ENCODE results near the gene DUS1L.
A peak's percentile ranks its signal among the peaks of the same experiment; 100 is the strongest.

Gene DUS1L

DNA sequence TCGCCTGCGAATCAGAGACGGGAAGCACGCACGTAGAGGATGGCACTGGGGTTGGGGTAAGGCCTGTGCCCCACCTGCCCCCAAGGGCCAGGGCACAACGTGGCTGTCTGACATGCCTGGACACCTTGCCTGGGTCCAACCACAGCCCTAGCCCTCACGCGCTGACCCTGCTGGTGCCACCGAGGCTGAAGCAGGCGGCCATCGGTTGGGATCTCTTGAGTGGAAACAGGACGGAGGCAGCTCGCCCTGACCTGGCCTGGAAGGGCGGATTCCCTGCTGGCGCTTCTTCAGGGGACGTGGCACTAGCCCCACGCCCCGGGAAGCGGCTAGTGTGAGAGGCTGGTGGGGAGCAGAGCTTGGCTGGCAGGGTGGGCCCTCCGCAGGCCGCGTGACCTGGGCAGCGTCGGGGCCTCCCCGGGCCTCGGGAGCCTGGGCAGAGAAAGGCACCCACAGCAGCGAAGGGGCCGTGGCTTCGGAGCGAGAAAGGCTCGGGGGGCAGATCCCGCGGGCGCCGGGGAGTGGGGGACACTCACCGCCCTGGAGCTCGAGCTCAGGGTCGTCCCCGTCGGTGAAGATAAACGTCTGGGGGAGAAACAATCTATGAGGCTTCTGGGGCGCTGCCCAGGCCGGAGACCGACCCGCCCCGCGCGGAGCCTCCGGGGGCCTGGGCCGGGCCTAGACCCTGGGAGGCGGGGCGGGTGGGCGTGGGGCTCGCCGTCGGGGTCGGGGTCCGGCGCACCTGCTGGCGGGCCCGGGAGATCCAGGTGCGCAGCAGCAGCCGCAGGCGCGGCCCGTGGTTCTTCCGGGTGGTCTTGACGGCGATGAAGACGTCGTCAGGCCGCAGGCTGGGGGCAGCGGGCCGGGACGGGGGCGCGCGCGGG is 14.6 kb downstream of the DUS1L start:
- peaks cover 6% of the 10 kb centered on the region for H3K36me3 ChIP-seq (ENCODE audit: control insufficient read depth, insufficient read depth, low read length)
- H3K27ac ChIP-seq (ENCODE audit: low read depth, low read length): no peak overlapping the region
- H3K27me3 ChIP-seq (ENCODE audit: insufficient read depth, low read length, poor library complexity): no peaks in the 10 kb centered on the region
- no peak overlapping the region for H2BK5ac ChIP-seq (ENCODE audit: low read length)
- no peak overlapping the region for H2BK15ac ChIP-seq (replicated peaks; ENCODE audit: low read depth)
- H3K4ac ChIP-seq (ENCODE audit: low read depth, low read length): no peak overlapping the region
- H3K23ac ChIP-seq (ENCODE audit: low read length): peak overlapping the region; percentile 89
- H3K18ac ChIP-seq (ENCODE audit: low read length): no peak overlapping the region
- H3K9ac ChIP-seq (ENCODE audit: low read length): peak overlapping the region; percentile 73
- H2BK120ac ChIP-seq (ENCODE audit: low read depth, low read length): no peak overlapping the region
- peaks cover 7% of the 10 kb centered on the region for H3K79me2 ChIP-seq (ENCODE audit: control insufficient read depth, insufficient read depth, low read length)
- H3K4me3 ChIP-seq (ENCODE audit: low read length): peak overlapping the region; percentile 28
- DNase-seq: no peak
- peak overlapping the region; percentile 46 for H3K4me2 ChIP-seq (ENCODE audit: low read length)
- peaks cover 3% of the 10 kb centered on the region for H3K79me1 ChIP-seq (ENCODE audit: low read length)
- no peak overlapping the region for H4K8ac ChIP-seq (ENCODE audit: low read depth, low read length)
- H3K4me1 ChIP-seq (ENCODE audit: control insufficient read depth, low read depth, low read length): no peaks in the 10 kb centered on the region
- WGBS (ENCODE audit: extremely low coverage, insufficient coverage, low lambda C conversion rate): no CpG with 5 or more reads among the region's 79 CpGs
- H3K56ac ChIP-seq (ENCODE audit: low read length): peak overlapping the region; percentile 86
- peak overlapping the region; percentile 82 for H2AK5ac ChIP-seq (ENCODE audit: low read length)
- H4K5ac ChIP-seq (ENCODE audit: low read length): no peak overlapping the region

DNA sequence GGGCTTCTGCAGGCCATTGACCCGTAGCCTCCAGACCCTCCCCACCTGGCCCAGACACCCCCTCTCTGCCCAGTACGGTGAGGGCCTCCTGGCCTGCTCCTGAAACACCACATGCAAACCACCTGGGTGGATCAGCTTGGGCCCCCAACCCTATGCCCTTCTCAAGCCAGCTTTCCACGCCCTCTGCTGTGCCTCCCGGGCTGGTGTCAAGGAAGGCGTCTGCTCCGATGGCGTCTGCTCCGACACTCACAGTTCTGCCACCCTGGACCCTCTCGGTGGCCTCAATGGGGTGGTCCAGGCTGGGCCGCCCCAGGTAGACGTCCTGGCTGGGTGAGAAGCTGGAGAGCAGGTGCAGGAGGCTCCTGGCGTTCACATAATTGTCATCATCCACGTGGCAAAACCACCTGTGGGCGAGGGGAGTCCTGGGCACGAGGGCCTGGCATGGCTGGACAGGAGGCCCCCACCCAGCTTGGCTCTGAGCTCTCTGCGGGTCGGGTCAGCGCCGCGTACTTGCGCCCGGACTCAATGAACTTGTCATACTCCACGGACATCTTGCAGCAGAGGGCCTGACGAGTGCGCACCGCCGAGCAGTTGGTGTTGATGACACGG is 15.3 kb downstream of the DUS1L start:
- H3K4me3 ChIP-seq (ENCODE audit: low read length): no peak overlapping the region
- no CpG with 5 or more reads among the region's 28 CpGs for WGBS (ENCODE audit: extremely low coverage, insufficient coverage, low lambda C conversion rate)
- H3K36me3 ChIP-seq (ENCODE audit: control insufficient read depth, insufficient read depth, low read length): peaks cover 5% of the 10 kb centered on the region
- H3K27me3 ChIP-seq (ENCODE audit: insufficient read depth, low read length, poor library complexity): no peaks in the 10 kb centered on the region
- H3K27ac ChIP-seq (ENCODE audit: low read depth, low read length): no peak overlapping the region
- H2BK5ac ChIP-seq (ENCODE audit: low read length): no peak overlapping the region
- no peak overlapping the region for H3K18ac ChIP-seq (ENCODE audit: low read length)
- H3K4ac ChIP-seq (ENCODE audit: low read depth, low read length): no peak overlapping the region
- no peak overlapping the region for H2BK120ac ChIP-seq (ENCODE audit: low read depth, low read length)
- DNase-seq: no peak
- no peak overlapping the region for H3K4me2 ChIP-seq (ENCODE audit: low read length)
- no peak overlapping the region for H2AK5ac ChIP-seq (ENCODE audit: low read length)
- peak overlapping the region; percentile 73 for H3K9ac ChIP-seq (ENCODE audit: low read length)
- H4K5ac ChIP-seq (ENCODE audit: low read length): no peak overlapping the region
- H3K79me2 ChIP-seq (ENCODE audit: control insufficient read depth, insufficient read depth, low read length): peaks cover 7% of the 10 kb centered on the region
- H3K4me1 ChIP-seq (ENCODE audit: control insufficient read depth, low read depth, low read length): no peaks in the 10 kb centered on the region
- no peak overlapping the region for H3K23ac ChIP-seq (ENCODE audit: low read length)
- H3K56ac ChIP-seq (ENCODE audit: low read length): peak overlapping the region; percentile 86
- H3K79me1 ChIP-seq (ENCODE audit: low read length): peaks cover 3% of the 10 kb centered on the region
- H4K8ac ChIP-seq (ENCODE audit: low read depth, low read length): no peak overlapping the region
- H2BK15ac ChIP-seq (replicated peaks; ENCODE audit: low read depth): no peak overlapping the region

DNA sequence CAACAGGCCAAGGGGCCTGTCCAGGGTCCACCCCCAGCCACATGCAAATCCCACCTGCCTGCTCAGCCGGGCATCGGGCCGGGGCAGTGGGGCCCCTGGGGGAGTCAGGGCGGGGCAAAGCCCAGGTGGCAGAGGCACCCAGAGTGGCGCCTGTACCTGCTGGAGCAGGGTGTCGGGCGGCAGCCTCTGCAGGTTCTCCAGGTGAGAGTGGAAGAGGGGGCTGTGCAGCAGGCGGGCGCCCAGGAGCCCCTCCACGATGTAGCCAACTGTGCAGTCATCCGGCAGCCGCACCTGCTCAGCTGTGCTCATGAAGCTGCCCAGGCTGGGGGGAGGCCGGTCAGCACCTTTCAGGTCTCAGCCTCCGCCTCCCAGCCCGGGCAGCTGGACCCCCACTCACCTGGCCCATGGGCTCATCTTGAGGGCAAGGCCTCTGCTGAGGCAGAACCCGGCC is 16.1 kb downstream of the DUS1L start:
- H3K4me3 ChIP-seq (ENCODE audit: low read length): no peak overlapping the region
- no peak overlapping the region for H3K56ac ChIP-seq (ENCODE audit: low read length)
- no peak overlapping the region for H3K4ac ChIP-seq (ENCODE audit: low read depth, low read length)
- H3K18ac ChIP-seq (ENCODE audit: low read length): no peak overlapping the region
- no peak overlapping the region for H4K5ac ChIP-seq (ENCODE audit: low read length)
- no peak overlapping the region for H3K4me2 ChIP-seq (ENCODE audit: low read length)
- peaks cover 7% of the 10 kb centered on the region for H3K79me2 ChIP-seq (ENCODE audit: control insufficient read depth, insufficient read depth, low read length)
- no peak overlapping the region for H4K8ac ChIP-seq (ENCODE audit: low read depth, low read length)
- peaks cover 2% of the 10 kb centered on the region for H3K36me3 ChIP-seq (ENCODE audit: control insufficient read depth, insufficient read depth, low read length)
- WGBS (ENCODE audit: extremely low coverage, insufficient coverage, low lambda C conversion rate): no CpG with 5 or more reads among the region's 16 CpGs
- no peak for DNase-seq
- no peak overlapping the region for H2BK5ac ChIP-seq (ENCODE audit: low read length)
- H3K27ac ChIP-seq (ENCODE audit: low read depth, low read length): no peak overlapping the region
- no peak overlapping the region for H3K23ac ChIP-seq (ENCODE audit: low read length)
- no peak overlapping the region for H2BK120ac ChIP-seq (ENCODE audit: low read depth, low read length)
- no peak overlapping the region for H2AK5ac ChIP-seq (ENCODE audit: low read length)
- H3K79me1 ChIP-seq (ENCODE audit: low read length): peaks cover 3% of the 10 kb centered on the region
- no peak overlapping the region for H2BK15ac ChIP-seq (replicated peaks; ENCODE audit: low read depth)
- no peak overlapping the region for H3K9ac ChIP-seq (ENCODE audit: low read length)
- H3K27me3 ChIP-seq (ENCODE audit: insufficient read depth, low read length, poor library complexity): no peaks in the 10 kb centered on the region
- H3K4me1 ChIP-seq (ENCODE audit: control insufficient read depth, low read depth, low read length): no peaks in the 10 kb centered on the region

DNA sequence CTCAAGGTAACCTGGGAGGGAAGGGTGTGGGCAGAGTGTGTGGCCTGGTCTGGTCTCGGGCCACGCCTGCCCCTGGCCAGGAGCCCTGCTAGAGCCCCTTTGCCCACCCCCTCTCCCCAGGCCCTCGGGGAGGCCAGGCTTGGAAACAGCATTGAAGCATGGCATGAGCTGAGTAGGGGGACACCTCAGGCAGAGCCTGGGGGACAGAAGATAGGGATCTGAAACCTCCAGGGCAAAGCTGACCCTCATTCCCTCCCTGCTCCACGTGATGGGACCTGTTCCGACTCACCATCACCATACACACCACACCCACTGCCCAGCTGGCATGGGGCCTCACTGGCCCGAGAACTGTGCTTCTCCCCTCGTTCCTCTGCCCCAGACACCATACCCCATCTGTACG is 16.5 kb downstream of the DUS1L start:
- H3K4me3 ChIP-seq (ENCODE audit: low read length): no peak overlapping the region
- H2AK5ac ChIP-seq (ENCODE audit: low read length): no peak overlapping the region
- H3K27ac ChIP-seq (ENCODE audit: low read depth, low read length): no peak overlapping the region
- no peak overlapping the region for H3K56ac ChIP-seq (ENCODE audit: low read length)
- H3K4me2 ChIP-seq (ENCODE audit: low read length): no peak overlapping the region
- H2BK5ac ChIP-seq (ENCODE audit: low read length): no peak overlapping the region
- H3K4ac ChIP-seq (ENCODE audit: low read depth, low read length): no peak overlapping the region
- no peak overlapping the region for H3K9ac ChIP-seq (ENCODE audit: low read length)
- DNase-seq: no peak
- H3K23ac ChIP-seq (ENCODE audit: low read length): no peak overlapping the region
- H3K79me2 ChIP-seq (ENCODE audit: control insufficient read depth, insufficient read depth, low read length): peaks cover 7% of the 10 kb centered on the region
- no peaks in the 10 kb centered on the region for H3K27me3 ChIP-seq (ENCODE audit: insufficient read depth, low read length, poor library complexity)
- H3K18ac ChIP-seq (ENCODE audit: low read length): no peak overlapping the region
- no peak overlapping the region for H4K8ac ChIP-seq (ENCODE audit: low read depth, low read length)
- H3K4me1 ChIP-seq (ENCODE audit: control insufficient read depth, low read depth, low read length): no peaks in the 10 kb centered on the region
- H3K79me1 ChIP-seq (ENCODE audit: low read length): peaks cover 3% of the 10 kb centered on the region
- H4K5ac ChIP-seq (ENCODE audit: low read length): no peak overlapping the region
- no peak overlapping the region for H2BK120ac ChIP-seq (ENCODE audit: low read depth, low read length)
- H2BK15ac ChIP-seq (replicated peaks; ENCODE audit: low read depth): no peak overlapping the region
- peaks cover 2% of the 10 kb centered on the region for H3K36me3 ChIP-seq (ENCODE audit: control insufficient read depth, insufficient read depth, low read length)
- no CpG with 5 or more reads among the region's 8 CpGs for WGBS (ENCODE audit: extremely low coverage, insufficient coverage, low lambda C conversion rate)

DNA sequence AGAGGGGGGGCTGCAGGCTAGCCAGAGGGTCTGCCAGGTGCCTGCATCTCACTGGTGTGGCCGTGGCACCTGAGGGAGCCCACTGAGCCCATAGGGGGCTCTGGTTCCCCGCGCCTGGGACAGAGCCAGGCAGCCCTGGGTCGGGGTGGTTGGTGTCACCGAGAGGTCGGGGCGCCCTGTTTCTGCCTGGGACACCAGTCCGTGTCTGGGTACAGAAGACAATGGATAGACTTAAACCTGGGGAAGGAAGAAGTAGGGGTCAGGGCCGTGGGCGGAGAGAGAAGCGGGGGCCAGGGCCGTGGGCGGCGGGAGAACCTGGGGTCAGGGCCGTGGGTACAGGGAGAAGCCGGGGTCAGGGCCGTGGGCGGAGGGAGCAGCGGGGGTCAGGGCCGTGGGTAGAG is 17.0 kb downstream of the DUS1L start:
- Histone ChIP-seq H3K56ac (ENCODE audit: low read length) (no peak overlapping the region), H3K4me2 (ENCODE audit: low read length) (no peak overlapping the region)
- no CpG with 5 or more reads among the region's 20 CpGs for WGBS (ENCODE audit: extremely low coverage, insufficient coverage, low lambda C conversion rate)

More for the DNA sequence above, 17.0 kb downstream of the DUS1L start:
- no peak overlapping the region for H3K23ac ChIP-seq (ENCODE audit: low read length)
- no peak overlapping the region for H2BK5ac ChIP-seq (ENCODE audit: low read length)
- H2AK5ac ChIP-seq (ENCODE audit: low read length): no peak overlapping the region
- no peak overlapping the region for H3K4me3 ChIP-seq (ENCODE audit: low read length)
- H2BK120ac ChIP-seq (ENCODE audit: low read depth, low read length): no peak overlapping the region
- H4K8ac ChIP-seq (ENCODE audit: low read depth, low read length): no peak overlapping the region
- H3K18ac ChIP-seq (ENCODE audit: low read length): no peak overlapping the region
- peaks cover 2% of the 10 kb centered on the region for H3K36me3 ChIP-seq (ENCODE audit: control insufficient read depth, insufficient read depth, low read length)
- H3K27me3 ChIP-seq (ENCODE audit: insufficient read depth, low read length, poor library complexity): no peaks in the 10 kb centered on the region
- H3K79me1 ChIP-seq (ENCODE audit: low read length): peaks cover 3% of the 10 kb centered on the region
- H3K4me1 ChIP-seq (ENCODE audit: control insufficient read depth, low read depth, low read length): no peaks in the 10 kb centered on the region
- H3K9ac ChIP-seq (ENCODE audit: low read length): no peak overlapping the region
- DNase-seq: no peak
- no peak overlapping the region for H3K27ac ChIP-seq (ENCODE audit: low read depth, low read length)
- peaks cover 7% of the 10 kb centered on the region for H3K79me2 ChIP-seq (ENCODE audit: control insufficient read depth, insufficient read depth, low read length)
- H3K4ac ChIP-seq (ENCODE audit: low read depth, low read length): no peak overlapping the region
- no peak overlapping the region for H2BK15ac ChIP-seq (replicated peaks; ENCODE audit: low read depth)
- no peak overlapping the region for H4K5ac ChIP-seq (ENCODE audit: low read length)

Measured in mesendoderm (in vitro differentiated cells).